Astrocyte of the hippocampus (primary cell): ENCODE measurements around the gene RGS17.
"Not testable (repeated sequence)": the region's sequence is repeated elsewhere in the genome, so short reads cannot be mapped to it uniquely, and the experiment has no call there.

Experiments used
- DNase-seq: peaks from one replicate; pipeline ENCODE4 v3.0.0; 2011; ENCODE audit warnings: low read depth, low spot score

The RGS17 gene

DNA sequence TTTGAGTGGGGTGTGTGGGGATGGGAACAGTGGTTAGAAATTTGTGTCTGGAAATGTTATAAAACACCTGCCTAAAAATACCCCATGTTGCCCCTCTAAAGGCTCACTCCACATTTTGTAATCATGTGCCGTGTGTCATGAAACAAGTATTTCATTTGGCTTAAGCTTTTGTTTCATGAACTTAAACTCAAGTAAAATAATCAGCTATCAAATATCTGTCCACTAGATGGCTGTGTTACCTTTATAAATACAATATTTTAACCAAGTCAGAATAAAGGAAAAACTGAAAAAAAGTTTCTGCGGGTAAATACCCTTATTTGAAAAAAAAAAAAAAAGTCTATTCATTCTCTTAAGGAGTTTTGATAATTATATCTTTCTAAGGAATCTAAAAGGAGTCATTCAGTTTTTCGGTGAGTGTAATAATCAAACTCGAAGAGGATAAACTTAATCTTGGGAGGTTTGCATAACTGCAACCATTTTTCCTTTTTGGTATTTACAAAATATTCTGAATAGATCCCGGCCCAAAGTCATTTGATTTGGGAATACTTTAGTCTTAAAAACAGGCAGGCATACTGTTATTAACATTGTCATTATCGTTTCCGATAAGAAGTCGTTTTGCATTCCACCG, 98.7 kb downstream of the RGS17 start:
- peak; percentile 58 for DNase-seq

DNA sequence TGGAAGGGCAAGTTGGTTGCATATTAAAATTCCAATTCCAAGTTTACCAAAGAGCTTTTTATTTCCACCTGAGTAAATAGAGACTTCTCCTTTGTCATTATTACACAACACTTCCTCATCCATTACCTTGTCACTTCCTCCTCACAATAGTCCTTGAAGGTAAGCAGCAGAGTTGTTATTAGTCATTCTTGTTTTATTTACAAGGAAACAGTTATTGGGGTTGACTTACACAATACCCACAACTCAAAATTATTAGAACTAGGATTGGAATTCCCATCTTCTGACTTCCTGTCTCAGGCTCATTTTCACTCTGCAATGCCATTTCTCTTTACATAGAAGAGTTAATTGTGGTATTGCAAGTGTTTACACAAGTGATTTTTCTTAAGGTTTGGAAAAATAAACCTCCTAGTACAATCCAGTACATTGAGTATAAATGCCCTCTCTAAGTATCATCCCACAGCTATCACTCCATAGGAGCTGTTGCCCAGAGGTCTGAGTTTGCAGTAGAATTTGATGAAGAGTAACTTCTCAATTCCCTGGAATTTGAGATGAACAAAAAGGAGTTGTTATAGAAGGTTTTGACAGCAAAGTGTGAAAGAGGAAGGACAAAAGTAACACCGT, 99.6 kb downstream of the RGS17 start:
- DNase-seq = no peak

DNA sequence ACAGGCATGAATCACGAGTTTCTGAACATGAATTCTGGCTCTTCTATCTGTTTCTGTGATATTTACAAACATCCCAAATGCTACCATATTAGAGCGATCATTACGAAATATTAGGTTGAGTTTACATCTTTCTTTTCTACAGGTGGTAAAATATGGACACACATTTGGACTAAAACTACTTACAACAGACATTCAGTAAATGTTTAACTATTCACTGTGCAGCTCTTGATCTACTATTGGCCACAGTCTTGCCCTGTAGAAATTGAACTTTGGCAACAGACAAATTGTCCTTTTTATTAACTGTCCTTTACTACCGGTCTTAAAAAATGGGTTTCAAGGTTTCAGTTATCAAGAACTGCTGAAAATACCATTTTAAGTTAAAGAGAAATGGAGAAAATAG, 102.1 kb downstream of the RGS17 start:
- DNase-seq = no peak

DNA sequence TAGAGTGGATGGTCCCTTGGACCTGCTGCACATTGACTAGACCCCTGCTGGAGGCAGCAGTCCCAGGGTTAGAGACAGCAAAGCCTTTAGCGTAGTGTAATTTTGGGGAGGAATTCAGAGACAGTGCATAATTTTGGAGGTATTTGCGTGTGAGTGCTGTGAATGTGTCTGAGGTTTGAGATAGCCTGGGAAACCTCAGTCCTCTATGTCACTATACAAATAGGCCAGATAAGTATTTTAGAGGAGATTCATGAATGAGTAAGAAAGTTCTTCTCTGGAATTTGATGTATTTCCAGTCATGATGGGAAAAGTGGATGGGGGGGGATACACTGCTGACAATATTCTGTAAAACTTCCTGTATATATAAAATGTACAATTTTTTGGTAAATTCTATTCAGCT, 102.8 kb downstream of the RGS17 start:
- DNase-seq = peak; percentile 5

DNA sequence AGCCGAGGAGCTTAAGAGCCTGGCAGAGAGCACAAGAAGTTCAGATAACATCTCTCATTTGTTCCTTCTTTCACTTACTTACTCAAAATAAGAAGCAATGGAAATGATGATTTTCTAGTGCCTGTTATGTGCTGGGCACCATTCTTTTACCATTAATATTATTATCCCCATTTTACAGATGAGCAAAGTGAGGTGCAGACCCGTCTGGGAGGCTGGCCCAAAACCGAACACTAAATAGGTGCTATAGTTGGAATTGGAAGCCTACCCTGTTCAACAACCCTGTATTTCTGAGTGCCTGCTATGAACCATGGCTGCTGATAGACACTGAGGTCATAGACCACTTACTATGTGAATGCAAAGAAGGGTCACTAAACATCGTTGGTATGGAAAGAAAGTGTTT, 103.6 kb downstream of the RGS17 start:
- DNase-seq = no peak

DNA sequence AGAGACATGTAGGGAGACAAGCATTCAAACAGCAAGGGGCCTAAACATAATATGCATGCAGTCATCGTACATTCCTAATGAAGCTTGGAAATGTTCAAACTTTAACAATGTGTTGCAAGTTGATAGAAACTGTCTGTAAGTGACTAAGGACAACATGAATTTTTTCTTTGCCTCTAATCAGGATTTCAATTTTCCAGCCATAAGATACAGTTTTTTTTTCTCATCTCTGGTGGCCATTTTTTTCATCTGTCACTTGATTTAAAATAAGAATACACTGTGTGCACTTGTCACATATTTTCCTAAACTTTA, 106.4 kb downstream of the RGS17 start:
- DNase-seq = no peak

DNA sequence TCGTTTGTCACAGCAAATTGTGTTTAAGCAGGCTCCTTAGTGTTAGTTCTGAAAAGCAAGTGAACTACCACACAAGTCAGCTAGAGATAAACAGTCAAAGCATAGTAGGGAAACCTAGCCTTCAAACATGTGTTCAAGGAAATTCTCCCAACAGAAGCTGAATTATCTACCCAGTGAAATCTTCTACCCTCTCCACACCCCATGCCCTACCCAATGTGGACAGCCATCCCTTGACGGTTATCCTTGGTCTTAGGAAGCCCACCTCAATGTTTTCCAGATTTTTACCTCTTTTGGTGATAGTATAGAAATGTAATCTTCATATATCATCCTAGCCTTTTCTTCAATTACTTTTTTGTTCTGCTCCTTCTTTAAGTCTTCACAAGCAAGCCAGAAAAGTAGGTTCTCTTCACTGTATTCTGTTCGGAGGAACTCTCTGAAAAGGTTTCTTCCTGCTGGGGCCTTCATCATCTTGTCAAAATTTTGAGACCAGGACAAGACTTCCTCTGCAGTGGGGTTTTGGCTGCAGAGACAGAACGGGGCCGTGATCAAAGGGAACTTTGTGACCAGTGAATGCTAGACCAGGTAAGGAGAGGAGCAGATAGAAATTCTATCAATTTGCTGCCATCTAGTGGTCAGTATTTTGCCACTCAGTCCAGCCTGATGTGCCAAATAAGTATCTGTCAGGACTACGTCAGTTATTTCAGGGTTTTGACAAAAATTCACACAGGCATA, 106.9 kb downstream of the RGS17 start:
- DNase-seq = peak; percentile 76

DNA sequence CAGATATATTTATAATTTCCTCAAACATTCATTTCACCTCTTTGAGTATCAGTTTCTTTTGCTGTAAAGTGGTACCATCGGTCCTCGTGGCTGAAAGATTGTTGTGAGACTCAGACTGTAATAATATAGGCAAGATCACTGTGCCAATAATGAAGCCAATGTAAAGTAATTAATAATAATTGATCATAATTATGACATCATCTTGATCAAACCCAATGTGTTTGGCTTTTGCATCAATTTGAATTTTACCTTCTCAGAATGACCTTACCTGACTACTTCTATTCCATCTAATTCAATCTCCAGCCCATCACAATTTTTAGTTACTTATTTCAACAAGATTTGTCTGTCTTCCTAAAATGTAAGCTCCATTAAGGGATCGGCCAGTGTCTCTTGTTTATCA, 112.7 kb downstream of the RGS17 start:
- DNase-seq = no peak

DNA sequence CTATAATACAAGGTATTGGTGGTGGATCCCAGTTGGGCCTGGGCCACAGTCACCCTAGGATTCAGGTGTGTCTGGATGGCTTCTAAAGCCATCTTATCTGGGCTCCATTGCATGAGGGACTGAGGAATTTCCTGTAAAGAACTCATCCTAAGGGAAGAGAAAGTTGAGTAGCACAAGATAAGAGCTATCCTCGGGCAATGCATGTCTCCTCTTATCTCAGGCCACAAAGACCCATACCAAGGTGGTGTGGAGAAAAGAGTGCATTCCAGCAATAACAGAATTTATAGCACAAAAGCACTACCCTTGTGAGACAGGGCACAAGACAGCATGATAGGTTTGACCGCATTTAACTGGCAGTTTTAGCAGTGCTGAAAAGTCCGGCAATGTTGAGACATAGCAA, 114.2 kb downstream of the RGS17 start:
- no peak for DNase-seq

DNA sequence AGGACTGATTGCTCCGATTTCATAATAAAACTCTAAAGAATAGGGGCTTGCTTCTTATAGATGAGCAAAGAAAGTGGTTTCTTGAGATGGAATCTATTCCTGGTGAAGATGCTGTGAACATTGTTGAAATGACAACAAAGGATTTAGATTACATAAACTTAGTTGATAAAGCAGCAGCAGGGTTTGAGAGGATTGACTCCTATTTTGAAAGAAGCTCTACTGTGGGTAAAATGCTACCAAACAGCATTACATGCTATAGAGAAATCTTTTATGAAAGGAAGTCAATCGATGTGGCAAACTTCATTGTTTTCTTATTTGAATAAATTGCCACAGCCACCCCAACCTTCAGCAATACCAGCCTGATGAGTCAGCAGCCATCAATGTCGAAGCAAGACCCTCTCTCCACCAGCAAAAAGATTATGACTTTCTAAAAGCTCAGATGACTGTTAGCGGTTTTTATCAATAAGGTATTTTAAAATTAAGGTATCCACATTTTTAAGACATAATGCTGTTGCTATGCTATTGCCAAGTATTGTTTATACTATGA, 115.9 kb downstream of the RGS17 start:
- DNase-seq = peak; percentile 67

DNA sequence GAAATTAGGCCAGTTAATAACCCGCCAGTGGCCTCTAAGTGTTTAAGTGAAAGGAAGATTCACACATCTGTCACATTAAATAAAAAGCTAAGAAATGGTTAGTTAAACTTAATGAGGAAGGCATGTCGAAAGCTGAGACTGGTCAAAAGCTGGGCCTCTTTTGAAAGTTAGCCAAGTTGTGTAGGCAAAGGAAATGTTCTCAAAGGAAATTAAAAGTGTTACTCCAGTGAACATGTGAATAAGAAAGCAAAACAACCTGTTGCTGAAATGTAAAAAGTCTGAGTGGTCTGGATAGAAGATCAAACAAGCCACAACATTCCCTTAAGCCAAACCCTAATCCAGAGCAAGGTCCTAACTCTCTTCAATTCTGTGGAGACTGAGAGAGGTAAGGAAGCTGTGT, 117.6 kb downstream of the RGS17 start:
- DNase-seq = peak; percentile 69

DNA sequence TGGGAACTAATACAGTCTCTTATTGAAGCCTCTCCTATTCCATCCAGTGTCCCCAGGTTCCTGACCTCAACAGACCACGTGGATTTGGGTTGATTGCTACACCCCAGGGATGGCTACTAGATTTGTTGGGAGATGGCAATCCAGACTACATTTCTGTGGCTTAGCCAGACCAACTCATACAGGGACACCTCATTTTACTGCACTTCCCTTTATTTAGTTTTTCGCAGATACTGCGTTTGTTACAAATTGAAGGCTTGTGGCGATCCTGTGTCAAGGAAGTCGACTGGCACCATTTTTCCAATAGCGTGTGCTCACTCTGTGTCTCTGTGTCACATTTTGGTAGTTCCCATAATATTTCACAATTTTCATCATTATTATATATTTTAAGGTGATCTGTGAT, 118.2 kb downstream of the RGS17 start:
- DNase-seq = peak; percentile 6

DNA sequence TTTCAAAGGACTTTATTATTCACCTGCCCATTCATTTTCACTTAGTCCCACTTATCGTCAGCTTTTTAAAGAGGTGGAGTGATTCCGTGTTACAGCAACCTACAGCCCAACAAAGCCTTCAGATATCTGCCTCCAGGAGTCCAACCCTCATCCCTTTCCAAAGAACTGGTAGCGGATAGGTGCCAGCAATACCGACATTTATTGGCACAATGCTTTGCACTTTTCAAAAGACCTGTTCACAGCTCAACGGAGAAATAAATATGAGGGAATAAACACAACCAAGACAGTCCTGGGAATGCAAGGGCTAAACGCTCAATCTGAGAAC, 127.8 kb downstream of the RGS17 start:
- DNase-seq = peak; percentile 62

DNA sequence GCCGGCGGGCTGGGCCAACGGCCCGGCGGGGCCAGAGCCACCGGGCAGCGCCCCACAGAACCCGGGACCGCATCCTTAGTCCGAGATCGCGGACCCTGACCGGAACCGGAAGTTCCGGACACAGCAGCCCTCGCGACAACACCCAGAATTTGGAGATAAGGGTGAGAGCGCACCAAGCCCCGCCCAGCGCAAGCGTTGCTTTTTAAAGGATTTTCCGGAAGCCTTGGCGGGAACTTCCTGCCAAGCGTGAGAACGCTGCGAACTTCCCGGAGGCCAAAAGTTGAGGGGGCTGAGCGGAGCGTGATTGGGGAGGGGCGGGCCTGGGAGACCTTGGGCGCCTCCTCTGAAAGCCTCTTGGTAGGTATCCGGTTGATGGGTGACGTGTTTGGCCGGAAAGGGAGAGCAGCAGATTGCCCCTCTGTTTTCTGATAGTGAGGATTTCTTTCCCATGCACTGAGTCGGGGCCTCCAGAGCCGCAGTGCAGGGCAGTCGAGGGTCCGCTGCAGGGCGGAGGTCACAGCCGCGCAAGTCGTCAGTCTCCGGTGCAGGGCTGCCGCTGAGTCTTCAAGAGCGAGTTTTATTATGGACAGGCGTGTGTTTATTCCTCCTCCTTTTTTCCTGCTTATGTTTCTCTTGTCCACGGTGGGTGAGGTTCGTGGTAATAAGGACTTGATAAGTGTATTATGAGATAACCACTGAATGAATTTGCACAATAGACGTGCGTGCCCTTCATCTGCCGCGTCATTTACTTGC, 128.3 kb downstream of the RGS17 start, which contains the start of gene MTRF1L:
Gene MTRF1L (minus strand): TSS at position 97 of the 753 bp plus-strand sequence. CDS start 24 bp downstream, at position 73.
- DNase-seq = peak; percentile 98

DNA sequence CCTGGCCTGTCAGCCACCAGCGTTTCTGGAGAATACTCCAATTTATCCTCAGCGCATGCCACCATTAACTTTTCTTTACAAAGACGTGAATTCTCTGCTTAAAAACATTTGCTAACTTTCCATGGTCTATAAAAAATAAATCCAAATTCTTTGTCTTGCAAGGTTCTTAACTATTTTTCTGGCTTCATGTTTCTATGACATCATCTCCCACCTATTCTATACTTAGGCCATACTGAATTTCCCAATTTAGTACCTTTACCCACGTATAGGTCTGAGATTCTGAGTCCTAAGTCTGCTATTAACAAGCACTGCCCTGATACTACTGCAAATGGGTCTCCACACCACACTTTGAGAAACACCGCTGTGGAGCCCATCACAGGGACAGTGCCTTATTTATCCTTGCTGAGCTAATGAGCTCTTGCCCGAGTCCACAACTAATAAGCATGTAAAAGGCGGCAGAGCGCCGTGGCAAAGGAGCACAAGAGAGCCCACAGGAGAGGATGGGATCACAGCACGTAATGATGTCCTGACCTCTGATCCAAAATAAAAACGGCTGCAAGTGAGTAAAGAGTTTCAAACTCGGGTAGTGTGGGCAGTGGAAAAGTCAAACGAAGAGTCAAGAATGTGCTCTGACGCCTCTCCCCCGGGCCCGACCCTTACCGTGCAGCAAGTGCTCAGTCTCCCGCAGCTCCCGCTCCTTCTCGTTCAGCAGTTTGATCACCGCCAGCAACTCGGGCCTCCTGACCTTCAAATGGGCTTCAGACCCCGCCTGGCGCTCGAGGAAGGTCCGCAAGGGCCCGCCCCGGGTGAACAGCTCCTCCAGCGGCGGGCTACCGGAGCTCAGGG, 129.1 kb downstream of the RGS17 start:
- DNase-seq = peak; percentile 40

DNA sequence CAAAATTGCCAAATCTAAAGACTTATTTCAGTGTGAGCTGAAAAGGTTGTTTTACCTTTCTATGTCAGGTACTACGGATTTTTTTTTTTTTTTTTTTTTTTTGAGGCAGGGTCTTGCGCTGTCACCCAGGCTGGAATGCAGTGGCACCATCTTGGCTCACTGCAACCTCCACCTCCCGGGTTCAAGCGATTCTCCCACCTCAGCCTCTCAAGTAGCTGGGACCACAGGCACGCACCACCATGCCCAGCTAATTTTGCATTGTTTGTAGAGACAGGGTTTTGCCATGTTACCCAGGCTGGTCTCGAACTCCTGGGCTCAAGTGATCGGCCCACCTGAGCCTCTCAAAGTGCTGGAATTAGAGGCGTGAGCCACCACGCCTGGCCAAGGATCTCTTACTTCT, 130.3 kb downstream of the RGS17 start:
- not testable (repeated sequence) for DNase-seq

DNA sequence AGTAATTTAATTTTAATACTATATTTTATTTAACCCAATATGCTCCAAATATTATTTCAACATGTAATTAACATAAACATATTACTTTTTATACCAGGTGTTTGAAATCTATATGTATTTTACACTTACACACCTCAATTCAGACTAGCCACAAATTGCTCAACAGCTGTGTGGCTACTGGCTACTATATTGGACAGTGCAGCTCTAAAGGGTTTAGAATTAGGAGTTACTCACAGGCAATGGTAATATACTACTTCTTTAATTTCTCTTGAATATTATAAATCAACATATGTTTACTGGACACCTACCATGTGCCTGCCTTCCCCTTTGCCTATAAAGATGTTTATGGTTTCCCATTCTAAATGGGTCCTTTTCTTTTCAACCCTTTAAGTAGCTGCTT, 130.8 kb downstream of the RGS17 start:
- no peak for DNase-seq

DNA sequence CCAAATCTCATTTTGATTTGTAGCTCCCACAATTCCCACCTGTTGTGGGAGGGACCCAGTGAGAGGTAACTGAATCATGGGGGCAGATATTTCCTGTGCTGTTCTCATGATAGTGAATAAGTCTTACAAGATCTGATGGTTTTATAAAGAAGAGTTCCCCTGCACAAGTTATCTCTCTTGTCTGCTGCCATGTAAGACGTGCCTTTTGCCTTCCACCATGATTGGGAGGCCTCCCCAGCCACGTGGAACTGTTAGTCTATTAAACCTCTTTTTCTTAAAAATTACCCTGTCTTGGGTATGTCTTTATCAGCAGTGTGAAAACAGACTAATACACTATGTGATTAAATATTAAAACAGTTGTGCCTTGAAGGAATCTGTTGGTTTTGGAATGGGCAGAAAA, 131.5 kb downstream of the RGS17 start:
- DNase-seq = not testable (repeated sequence)

DNA sequence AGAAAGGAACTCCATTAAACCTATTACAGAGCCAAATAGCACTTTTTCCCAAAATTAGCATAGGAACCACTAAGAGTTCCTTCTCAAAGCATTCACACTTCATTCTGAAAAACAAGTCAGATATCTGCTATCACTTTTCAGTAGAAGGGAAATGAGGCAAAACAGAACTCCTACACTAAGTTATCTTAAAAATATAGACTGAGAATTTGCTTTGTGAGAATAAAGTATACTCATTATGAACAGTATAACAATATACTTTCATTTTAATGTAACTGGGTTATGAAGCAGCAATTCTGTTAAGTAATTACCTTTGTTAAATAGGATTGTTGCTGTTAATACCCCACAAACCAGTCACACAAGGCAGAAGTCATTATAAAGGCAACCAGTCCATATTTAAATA, 137.2 kb downstream of the RGS17 start:
- DNase-seq = no peak

DNA sequence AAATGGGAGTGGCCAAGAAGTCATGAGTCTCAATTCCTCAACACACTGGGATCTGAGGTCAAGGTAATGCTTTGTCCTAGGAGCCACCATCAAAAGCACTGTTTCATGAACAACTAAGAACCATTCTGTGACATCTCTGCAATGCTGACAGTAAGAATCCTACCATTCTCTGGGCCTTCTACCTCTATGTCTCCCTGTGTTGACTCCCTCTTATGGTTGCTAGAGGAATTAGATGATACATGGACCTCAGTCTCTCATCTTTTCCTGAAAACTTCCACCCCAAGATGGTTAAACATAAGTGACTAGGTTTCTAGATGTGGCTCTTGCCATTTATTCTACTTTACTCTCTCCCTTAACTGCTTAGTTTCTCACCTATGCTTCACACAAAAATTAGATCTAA, 137.7 kb downstream of the RGS17 start:
- DNase-seq = no peak

DNA sequence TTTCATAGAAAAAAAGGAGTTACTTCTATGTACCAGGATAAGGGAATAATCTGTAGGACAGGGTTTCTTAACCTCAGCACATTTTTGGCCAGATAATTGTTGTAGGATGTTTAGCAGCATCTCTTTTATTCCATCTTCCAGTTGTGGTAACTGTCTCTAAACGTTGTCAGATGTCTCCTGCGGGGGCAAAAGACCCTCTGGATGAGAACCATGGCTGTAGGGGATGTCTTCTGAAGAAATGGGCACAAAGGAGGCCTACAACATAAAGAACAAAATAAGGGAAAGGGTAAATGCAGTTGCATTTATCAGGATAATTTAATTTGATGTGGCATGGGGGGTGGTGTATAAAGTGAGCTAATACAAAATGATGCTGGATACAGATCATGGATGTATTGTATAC, 144.1 kb downstream of the RGS17 start:
- no peak for DNase-seq
